Endothelial cell of umbilical vein (primary cell): ENCODE results near the gene TBC1D4. TPM values are rescaled to one million over a fixed set of nuclear protein-coding genes. Genes with fewer than 3 reads are reported as not detected.

ENCODE experiments used
- BruUV-seq: library from RNA; stranded (reverse); fragments of 400-500 nt; replicated peaks from 2 replicates; lab custom pipeline; 2021; lab: Mats Ljungman, UMichigan
- CTCF ChIA-PET: fragments of 300-600, 350-600 bp; sonication (Branson Sonifier 250); formaldehyde crosslinking; loops from one replicate; lab custom pipeline; 2021; ENCODE audit warnings: antibody characterized with exemption, inconsistent platforms; lab: Charles Lee
- POLR2A ChIA-PET: fragments of 300-600, 350-600 bp; sonication (Branson Sonifier 250); formaldehyde crosslinking; loops from one replicate; lab custom pipeline; 2021; ENCODE audit warnings: antibody characterized with exemption, inconsistent platforms; lab: Charles Lee
- DNase-seq: peaks from one replicate; pipeline ENCODE4 v3.0.0-alpha.2; 2011; ENCODE audit warnings: low read depth, low spot score
- FAIRE-seq: peaks from 2 replicates; lab custom pipeline; 2011; peaks lifted over from hg19 to GRCh38; lab: Jason Lieb, UNC
- H2AFZ ChIP-seq: 2 replicates; pipeline ENCODE4 v1.6.0; 2012; ENCODE audit warnings: low read depth, low read length, control low read depth, inconsistent platforms
- H3K27ac ChIP-seq: 2 replicates; pipeline ENCODE4 v1.5.1; 2011; ENCODE audit warnings: low read depth, mild to moderate bottlenecking, control low read depth, low read length, moderate library complexity; ENCODE audit not compliant: insufficient read depth
- H3K27me3 ChIP-seq, 2 experiments: 2 replicates each; pipeline versions ENCODE4 v1.6.0 to v1.6.1; 2011; ENCODE audit warnings: low read length in 2 of 2, mixed read lengths in 1 of 2; ENCODE audit not compliant: control insufficient read depth in 2 of 2, insufficient read depth in 2 of 2
- H3K36me3 ChIP-seq, 2 experiments: 2 replicates in 1 of 2; 3 replicates in 1 of 2; pipeline ENCODE4 v1.5.1; 2011; ENCODE audit warnings: low read length in 2 of 2, mild to moderate bottlenecking in 1 of 2, moderate library complexity in 1 of 2; ENCODE audit not compliant: control insufficient read depth in 2 of 2, insufficient read depth in 2 of 2; ENCODE audit errors: extremely low read depth in 1 of 2
- H3K4me1 ChIP-seq: 3 replicates; pipeline ENCODE4 v1.5.1; 2011; ENCODE audit warnings: mild to moderate bottlenecking, low read length; ENCODE audit not compliant: control insufficient read depth, insufficient read depth; ENCODE audit errors: extremely low read depth
- H3K4me2 ChIP-seq: 2 replicates; pipeline ENCODE4 v1.6.1; 2011; ENCODE audit warnings: low read length, control low read depth, mixed read lengths; ENCODE audit not compliant: insufficient read depth
- H3K4me3 ChIP-seq, 3 experiments: fragments of 200-600 bp in 1 of 3; sonication (generic), shearing (Covaris generic) in 1 of 3; replicated peaks in 1 of 3; 2 replicates each; pipeline ENCODE4 v1.5.1; 2011 to 2016; ENCODE audit warnings: control low read depth in 3 of 3, low read length in 3 of 3, mild to moderate bottlenecking in 2 of 3, inconsistent platforms in 1 of 3, low read depth in 1 of 3, moderate library complexity in 1 of 3; ENCODE audit not compliant: insufficient read depth in 1 of 3
- H3K79me2 ChIP-seq: 2 replicates; pipeline ENCODE4 v1.6.0; 2012; ENCODE audit warnings: low read length, inconsistent platforms; ENCODE audit not compliant: control insufficient read depth, insufficient read depth
- H3K9ac ChIP-seq: replicated peaks from 2 replicates; pipeline ENCODE3; 2011; ENCODE audit warnings: low read length, control low read depth; ENCODE audit not compliant: insufficient read depth; ENCODE audit errors: extremely low read depth
- H3K9me1 ChIP-seq: replicated peaks from 3 replicates; pipeline ENCODE4 v1.6.0; 2011; ENCODE audit warnings: mild to moderate bottlenecking, low read length; ENCODE audit not compliant: control insufficient read depth, insufficient read depth; ENCODE audit errors: extremely low read depth
- H3K9me3 ChIP-seq: replicated peaks from 2 replicates; pipeline ENCODE4 v1.5.1; 2012; ENCODE audit warnings: low read length, inconsistent platforms; ENCODE audit not compliant: control insufficient read depth, insufficient read depth
- H4K20me1 ChIP-seq: replicated peaks from 2 replicates; pipeline ENCODE3; 2011; ENCODE audit warnings: mild to moderate bottlenecking, low read length; ENCODE audit not compliant: control insufficient read depth, insufficient read depth; ENCODE audit errors: extremely low read depth
- EZH2 ChIP-seq: IDR thresholded peaks from 2 replicates; pipeline ENCODE4 v1.6.1; 2012; ENCODE audit warnings: borderline replicate concordance, low read depth, mild to moderate bottlenecking, moderate library complexity, low read length, inconsistent platforms; ENCODE audit not compliant: severe bottlenecking
- FOS ChIP-seq: IDR thresholded peaks from 2 replicates; pipeline ENCODE4 v1.6.1; 2011; ENCODE audit warnings: mild to moderate bottlenecking, low read length, moderate library complexity, borderline replicate concordance; ENCODE audit not compliant: insufficient read depth
- GATA2 ChIP-seq: IDR thresholded peaks from 2 replicates; pipeline ENCODE4 v1.7.0; 2011; ENCODE audit warnings: low read depth, mild to moderate bottlenecking, moderate library complexity, mixed read lengths, low read length; ENCODE audit not compliant: insufficient read length, insufficient read depth
- JUN ChIP-seq: IDR thresholded peaks from 2 replicates; pipeline ENCODE4 v1.6.1; 2011; ENCODE audit warnings: borderline replicate concordance, low read depth; ENCODE audit not compliant: insufficient read length, insufficient read depth
- MYC ChIP-seq: IDR thresholded peaks from one replicate; pipeline ENCODE4 v1.6.1; 2011; ENCODE audit warnings: mild to moderate bottlenecking, low read depth, low read length
- POLR2A ChIP-seq: IDR thresholded peaks from 2 replicates; pipeline ENCODE4 v1.6.1; 2012; ENCODE audit warnings: low read depth, mild to moderate bottlenecking, control low read depth, low read length
- POLR2AphosphoS5 ChIP-seq: IDR thresholded peaks from 2 replicates; pipeline ENCODE4 v1.6.1; 2012; ENCODE audit warnings: low read depth, mild to moderate bottlenecking, control low read depth, low read length, moderate library complexity; ENCODE audit not compliant: insufficient read depth
- dilution Hi-C: fragments of 300-500 bp; cut with MboI; formaldehyde crosslinking; loops from one replicate; pipeline ENCODE4 v1.15.0; 2019; ENCODE audit warnings: low sequenced_read_pairs; ENCODE audit not compliant: extremely low pct_ligation_motif_present
- intact Hi-C: fragments of 100-400 bp; cut with micrococcal nuclease; formaldehyde crosslinking; loops from one replicate; pipeline ENCODE4 v1.10.0; 2022
- polyA plus RNA-seq, 4 experiments: library from polyadenylated mRNA; depleted of rRNA in 3 of 4; stranded (reverse) in 3 of 4; unstranded in 1 of 4; fragments of >200 nt; gene quantifications; 2 replicates each; pipeline versions ENCODE4 v1.2.1 to v1.2.3, GENCODE V29; 2011 to 2012; ENCODE audit warnings: missing spikeins in 1 of 4
- total RNA-seq: library from RNA; stranded (reverse); gene quantifications from 2 replicates; pipeline ENCODE4 v1.2.3, GENCODE V29; 2021
- TF ChIP-seq, protein P1 (sequence below): IDR thresholded peaks from 2 replicates; pipeline ENCODE4 v1.6.1; 2011; ENCODE audit not compliant: insufficient read depth, insufficient read length
- TF ChIP-seq, protein P2 (sequence below), 2 donors: IDR thresholded peaks; 1 replicate in 1 of 2; 2 replicates in 1 of 2; pipeline ENCODE4 v1.5.1; 2011; ENCODE audit warnings: low read length in 2 of 2, mild to moderate bottlenecking in 2 of 2, moderate library complexity in 2 of 2, control low read depth in 1 of 2, inconsistent platforms in 1 of 2, low read depth in 1 of 2; ENCODE audit not compliant: insufficient read depth in 1 of 2; ENCODE audit errors: extremely low read depth in 1 of 2

Gene TBC1D4
- total and polyA plus RNA-seq, 2 donors (not counting 3 experiments of a cell fraction or from before 2014, with no cell fraction given) = 58.3 to 81.0 TPM

DNA sequence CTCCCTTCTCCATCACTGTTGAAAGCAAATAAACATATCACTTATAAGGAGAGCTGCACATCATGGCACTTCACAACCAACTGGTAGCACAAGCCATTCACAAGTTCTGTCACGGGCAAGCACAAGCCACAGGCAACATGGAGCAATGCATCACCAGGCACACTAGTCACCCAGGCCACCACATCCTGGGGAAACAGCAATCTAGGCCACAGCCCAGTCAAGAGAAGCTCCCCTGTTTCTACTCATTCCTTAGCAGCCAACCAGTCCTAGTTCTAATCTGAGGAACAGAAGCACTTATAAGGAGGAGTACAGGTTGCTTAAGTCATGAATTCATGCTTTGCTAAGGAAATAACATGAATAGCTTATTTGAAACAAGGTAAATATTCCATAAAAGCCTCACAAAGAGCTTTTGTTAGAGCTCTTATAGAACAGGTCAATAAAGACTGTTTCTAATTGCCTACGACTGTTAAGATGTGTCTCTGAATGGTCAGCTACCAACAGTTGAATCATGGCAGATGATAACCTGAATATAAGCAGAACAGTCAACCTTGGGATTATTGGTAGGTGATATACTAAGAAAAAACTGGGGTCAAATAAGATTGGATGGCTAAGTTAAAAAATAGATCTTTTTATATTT, 169.0 kb downstream of the TBC1D4 start:
- H3K4me2 ChIP-seq = no peak overlapping the region
- intact Hi-C loops = no loop called here
- no peak overlapping the region for H3K9ac ChIP-seq
- no peaks in the 10 kb centered on the region for H3K9me1 ChIP-seq
- H3K79me2 ChIP-seq = peaks cover 13% of the 10 kb centered on the region
- H4K20me1 ChIP-seq = no peaks in the 10 kb centered on the region
- dilution Hi-C loops = no loop called here
- no peak overlapping the region for H3K27ac ChIP-seq
- H2AFZ ChIP-seq = no peak overlapping the region
- TF ChIP-seq EZH2 = no peak
- TF ChIP-seq, protein P1, sequence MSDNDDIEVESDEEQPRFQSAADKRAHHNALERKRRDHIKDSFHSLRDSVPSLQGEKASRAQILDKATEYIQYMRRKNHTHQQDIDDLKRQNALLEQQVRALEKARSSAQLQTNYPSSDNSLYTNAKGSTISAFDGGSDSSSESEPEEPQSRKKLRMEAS = no peak
- TF ChIP-seq POLR2AphosphoS5 = no peak
- TF ChIP-seq, protein P2, sequence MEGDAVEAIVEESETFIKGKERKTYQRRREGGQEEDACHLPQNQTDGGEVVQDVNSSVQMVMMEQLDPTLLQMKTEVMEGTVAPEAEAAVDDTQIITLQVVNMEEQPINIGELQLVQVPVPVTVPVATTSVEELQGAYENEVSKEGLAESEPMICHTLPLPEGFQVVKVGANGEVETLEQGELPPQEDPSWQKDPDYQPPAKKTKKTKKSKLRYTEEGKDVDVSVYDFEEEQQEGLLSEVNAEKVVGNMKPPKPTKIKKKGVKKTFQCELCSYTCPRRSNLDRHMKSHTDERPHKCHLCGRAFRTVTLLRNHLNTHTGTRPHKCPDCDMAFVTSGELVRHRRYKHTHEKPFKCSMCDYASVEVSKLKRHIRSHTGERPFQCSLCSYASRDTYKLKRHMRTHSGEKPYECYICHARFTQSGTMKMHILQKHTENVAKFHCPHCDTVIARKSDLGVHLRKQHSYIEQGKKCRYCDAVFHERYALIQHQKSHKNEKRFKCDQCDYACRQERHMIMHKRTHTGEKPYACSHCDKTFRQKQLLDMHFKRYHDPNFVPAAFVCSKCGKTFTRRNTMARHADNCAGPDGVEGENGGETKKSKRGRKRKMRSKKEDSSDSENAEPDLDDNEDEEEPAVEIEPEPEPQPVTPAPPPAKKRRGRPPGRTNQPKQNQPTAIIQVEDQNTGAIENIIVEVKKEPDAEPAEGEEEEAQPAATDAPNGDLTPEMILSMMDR (IDR thresholded peaks at IDR 0.05; ENCODE audit: extremely low read depth in 1 of 2, insufficient read depth in 1 of 2, low read depth in 1 of 2, low read length in 2 of 2) = no peak
- no peak for TF ChIP-seq MYC
- TF ChIP-seq POLR2A = no peak
- TF ChIP-seq GATA2 = no peak
- TF ChIP-seq JUN = no peak
- TF ChIP-seq FOS = no peak
- CTCF ChIA-PET = no interaction called here
- POLR2A ChIA-PET = no interaction called here
- no peaks in the 10 kb centered on the region for H3K9me3 ChIP-seq
- H3K4me1 ChIP-seq = peaks cover 10% of the 10 kb centered on the region
- H3K4me3 ChIP-seq = no peak overlapping the region
- no peak for DNase-seq
- no peaks in the 10 kb centered on the region for H3K27me3 ChIP-seq
- H3K36me3 ChIP-seq = peaks cover 4 to 21% of the 10 kb centered on the region in 2 experiments
- BruUV-seq = no TSS peak
- FAIRE-seq = no peak
